ENCODE results near the gene MICALL2.

- TF ChIP-seq CTCF (IDR thresholded peaks at IDR 0.05) (no peak), POLR2A (IDR thresholded peaks at IDR 0.05) (no peak)
These were observed 25.9 kb downstream of the MICALL2 start for GRCh38 chr7:1433128-1433920.

Data from testis (tissue), 2 donors.